SKM-1 treated with dmso at 0.1 percent for 144 hours (cell line): ENCODE measurements around the gene SNAP25.

ENCODE experiments used
- DNase-seq: peaks from one replicate; lab custom pipeline; 2025; ENCODE audit not compliant: unreplicated experiment; lab: John Stamatoyannopoulos, UW

The SNAP25 gene

GRCh38 chr20:10328897-10329255 is 110.2 kb downstream of the SNAP25 start:
- no peak for DNase-seq

GRCh38 chr20:10329387-10330005 is 110.9 kb downstream of the SNAP25 start:
- DNase-seq = no peak

- no peak for DNase-seq
Observed at GRCh38 chr20:10330071-10330470, 111.4 kb downstream of the SNAP25 start.

GRCh38 chr20:10332656-10333415 is 114.2 kb downstream of the SNAP25 start:
- DNase-seq = no peak

- no peak for DNase-seq
Observed at GRCh38 chr20:10336959-10337729, 118.5 kb downstream of the SNAP25 start.

- no peak for DNase-seq
Observed at GRCh38 chr20:10338426-10339180, 120.0 kb downstream of the SNAP25 start.

- no peak for DNase-seq
Observed at GRCh38 chr20:10339609-10340008, 121.0 kb downstream of the SNAP25 start.

- DNase-seq = no peak
Observed at GRCh38 chr20:10342152-10342551, 123.5 kb downstream of the SNAP25 start.

- DNase-seq = no peak
Observed at GRCh38 chr20:10344953-10345352, 126.3 kb downstream of the SNAP25 start.

- no peak for DNase-seq
Observed at GRCh38 chr20:10347086-10347880, 128.7 kb downstream of the SNAP25 start.

GRCh38 chr20:10349118-10349517 is 130.5 kb downstream of the SNAP25 start:
- no peak for DNase-seq

- DNase-seq = no peak
Observed at GRCh38 chr20:10350188-10350842, 131.7 kb downstream of the SNAP25 start.

GRCh38 chr20:10352934-10353824 is 134.5 kb downstream of the SNAP25 start:
- no peak for DNase-seq

- no peak for DNase-seq
Observed at GRCh38 chr20:10356628-10357027, 138.0 kb downstream of the SNAP25 start.
